ENCODE measurements around the gene GPR33.
"Not testable (repeated sequence)": the region's sequence is repeated elsewhere in the genome, so short reads cannot be mapped to it uniquely, and the experiment has no call there.

The GPR33 gene

GRCh38 chr14:31461545-31461944, 26.3 kb downstream of the GPR33 start:
- no peak for DNase-seq (ENCODE audit: low read depth, low spot score)

GRCh38 chr14:31457665-31458659, 29.9 kb downstream of the GPR33 start:
- no peak for DNase-seq (ENCODE audit: low read depth, low spot score)

DNA sequence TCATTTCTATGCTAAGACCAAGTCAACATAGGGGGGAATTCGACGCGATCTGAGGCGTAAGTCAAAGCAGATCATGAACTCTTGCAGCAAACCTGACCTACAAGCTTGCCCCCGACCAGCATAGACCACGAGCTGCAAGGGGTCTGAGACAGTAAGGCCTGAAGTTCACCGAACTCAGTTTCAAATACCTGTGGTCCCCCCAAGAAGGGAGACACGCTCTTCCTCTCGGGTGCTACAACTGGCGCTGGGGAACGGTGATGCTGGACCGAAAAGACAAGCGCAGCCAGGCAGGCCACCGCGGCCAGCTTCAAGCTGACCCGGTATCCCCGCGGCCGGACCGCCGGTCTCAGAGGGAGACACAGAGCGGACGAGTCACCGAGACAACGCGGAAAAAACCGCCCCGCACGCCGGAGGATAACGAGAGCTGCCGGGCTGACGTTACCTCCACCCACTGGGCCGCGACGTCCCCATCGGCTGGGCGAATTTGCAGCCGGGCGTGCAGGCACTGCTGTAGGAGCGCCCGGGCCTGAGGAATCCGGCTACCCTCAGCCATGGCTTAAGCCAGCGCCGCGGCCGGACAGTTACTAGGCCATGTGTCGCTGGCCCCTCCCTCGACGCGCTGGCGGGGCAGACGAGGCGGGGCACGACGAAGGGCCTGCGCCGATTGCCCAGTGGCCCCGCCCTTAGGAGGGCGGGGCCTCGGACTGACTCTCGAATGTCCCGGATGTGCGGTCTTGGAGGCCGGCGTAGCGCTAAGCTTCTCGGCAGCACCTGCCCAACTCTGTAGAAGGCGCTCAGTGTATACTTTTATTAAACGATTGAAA, 30.8 kb downstream of the GPR33 start, which contains the start of gene DTD2:
DTD2 (minus strand) TSS at position 666 of the 824 bp plus-strand sequence; CDS start at position 553, 113 bp downstream.
- DNase-seq (ENCODE audit: low read depth, low spot score) = peak; percentile 86

- no peak for DNase-seq (ENCODE audit: low read depth, low spot score)
These were observed 37.7 kb downstream of the GPR33 start for GRCh38 chr14:31449971-31450610.

- no peak for DNase-seq (ENCODE audit: low read depth, low spot score)
These were observed 38.7 kb downstream of the GPR33 start for GRCh38 chr14:31449136-31449535.

- no peak for DNase-seq (ENCODE audit: low read depth, low spot score)
These were observed 42.1 kb downstream of the GPR33 start for GRCh38 chr14:31445703-31446102.

- no peak for DNase-seq (ENCODE audit: low read depth, low spot score)
These were observed 45.6 kb downstream of the GPR33 start for GRCh38 chr14:31442284-31442683.

DNA sequence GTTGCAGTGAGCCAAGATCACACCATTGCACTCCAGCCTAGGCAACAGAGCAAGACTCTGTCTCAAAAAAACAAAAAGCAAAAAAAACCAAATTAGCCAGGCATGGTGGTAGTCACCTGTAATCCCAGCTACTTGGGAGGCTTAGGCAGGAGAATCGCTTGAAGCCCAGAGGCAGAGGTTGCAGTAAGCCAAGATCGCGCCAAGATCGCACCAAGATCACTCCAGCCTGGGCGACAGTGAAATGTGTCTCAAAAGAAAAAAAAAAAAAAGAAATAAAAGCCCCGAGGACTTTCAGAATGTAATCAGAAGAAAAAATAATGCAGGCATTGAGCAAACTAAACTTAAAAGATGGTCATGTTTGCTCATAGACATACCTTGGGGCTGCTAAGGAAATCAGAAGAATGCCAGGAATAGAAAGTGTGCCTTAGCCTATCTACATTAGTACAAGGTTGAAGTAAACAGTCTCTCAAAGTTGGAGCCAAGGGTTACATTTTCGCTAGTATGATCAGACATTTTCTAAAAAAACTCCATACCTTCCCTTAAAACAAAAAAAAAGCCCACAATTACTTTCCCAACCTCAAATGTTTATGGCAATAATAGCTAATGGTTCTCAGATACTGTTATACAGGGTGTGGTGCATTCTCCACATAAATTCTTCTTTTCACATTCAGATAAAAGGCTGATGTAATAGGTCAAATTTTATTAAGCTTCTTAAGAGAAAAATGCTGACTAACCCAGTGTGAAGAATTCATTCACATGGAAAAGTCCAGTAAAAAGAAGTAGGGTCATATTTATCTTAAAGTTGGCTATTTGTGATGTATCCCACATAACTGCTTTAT, 46.3 kb downstream of the GPR33 start:
- DNase-seq (ENCODE audit: low read depth, low spot score) = no peak

DNA sequence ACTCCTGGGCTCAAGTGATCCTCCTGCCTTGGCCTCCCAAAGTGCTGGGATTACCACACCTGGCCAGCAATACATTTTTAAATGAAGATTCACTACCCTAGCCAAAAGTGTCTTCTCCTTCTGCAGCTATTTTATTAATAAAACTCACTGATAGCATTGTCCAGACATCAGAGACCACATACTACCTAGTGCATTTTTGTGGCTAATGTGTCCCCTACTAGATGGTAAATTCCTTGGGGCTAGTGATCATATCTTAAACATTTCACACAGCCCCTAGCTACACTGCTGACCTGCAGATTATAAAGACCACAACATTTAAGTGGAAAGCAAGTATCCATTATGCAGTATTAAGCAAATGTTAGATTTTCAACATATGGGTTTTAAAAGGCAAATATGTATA, 47.6 kb downstream of the GPR33 start:
- no peak for DNase-seq (ENCODE audit: low read depth, low spot score)

GRCh38 chr14:31439561-31439960, 48.3 kb downstream of the GPR33 start:
- no peak for DNase-seq (ENCODE audit: low read depth, low spot score)

- DNase-seq (ENCODE audit: low read depth, low spot score) = not testable (repeated sequence)
These were observed 50.7 kb downstream of the GPR33 start for GRCh38 chr14:31437045-31437691.

GRCh38 chr14:31435276-31435675, 52.6 kb downstream of the GPR33 start:
- DNase-seq (ENCODE audit: low read depth, low spot score) = no peak

Data from smooth muscle cell of the brain vasculature (primary cell).